Erythroblast (primary cell): ENCODE measurements around the gene SPAG7.

Source experiments
- GATA1 ChIP-seq: IDR thresholded peaks from 2 replicates; pipeline ENCODE4 v1.6.1; 2011; ENCODE audit warnings: low read depth, mild to moderate bottlenecking, control low read depth, low read length, moderate library complexity
- POLR2A ChIP-seq: IDR thresholded peaks from 2 replicates; pipeline ENCODE4 v1.6.1; 2011; ENCODE audit warnings: mild to moderate bottlenecking, low read length

- TF ChIP-seq POLR2A: no peak
- TF ChIP-seq GATA1: no peak
These were observed 21.2 kb downstream of the SPAG7 start for GRCh38 chr17:4946312-4946976.
